Erythroblast (primary cell): ENCODE data around the gene ARRDC1.
"Not testable (repeated sequence)": the region's sequence is repeated elsewhere in the genome, so short reads cannot be mapped to it uniquely, and the experiment has no call there.

ENCODE experiments used
- DNase-seq, 2 experiments: peaks; one replicate each; lab custom pipeline; 2025; lab: John Stamatoyannopoulos, UW
- GATA1 ChIP-seq: IDR thresholded peaks from 2 replicates; pipeline ENCODE4 v1.6.1; 2011; ENCODE audit warnings: low read depth, mild to moderate bottlenecking, control low read depth, low read length, moderate library complexity
- POLR2A ChIP-seq: IDR thresholded peaks from 2 replicates; pipeline ENCODE4 v1.6.1; 2011; ENCODE audit warnings: mild to moderate bottlenecking, low read length

ARRDC1 gene

GRCh38 chr9:137592767-137593166, 12.7 kb upstream of the ARRDC1 start:
- no peak for TF ChIP-seq POLR2A
- TF ChIP-seq GATA1: no peak
- no peak for DNase-seq

GRCh38 chr9:137593176-137593575, 12.3 kb upstream of the ARRDC1 start:
- no peak for DNase-seq
- TF ChIP-seq GATA1: no peak

GRCh38 chr9:137596577-137596976, 8.9 kb upstream of the ARRDC1 start:
- not testable (repeated sequence) for DNase-seq

DNA sequence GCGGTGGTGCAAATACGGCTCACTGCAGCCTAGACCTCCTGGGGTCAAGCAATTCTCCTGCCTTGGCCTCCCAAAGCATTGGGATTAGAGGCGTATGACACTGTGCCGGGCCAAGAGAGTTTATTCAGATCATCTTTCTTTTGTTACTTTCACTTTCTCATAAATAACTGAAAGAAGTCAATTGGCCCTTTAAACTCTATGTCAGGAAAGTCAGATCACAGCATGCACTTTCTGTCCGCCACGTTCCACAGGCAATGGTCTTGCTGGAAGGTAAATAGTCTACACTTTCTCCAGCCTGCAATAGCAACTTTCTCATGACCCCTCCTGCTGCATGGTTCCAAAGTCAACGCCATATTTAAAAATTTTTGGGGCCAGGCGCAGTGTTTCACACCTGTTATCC, 6.5 kb upstream of the ARRDC1 start:
- TF ChIP-seq POLR2A (no peak), GATA1 (no peak)
- no peak for DNase-seq

DNA sequence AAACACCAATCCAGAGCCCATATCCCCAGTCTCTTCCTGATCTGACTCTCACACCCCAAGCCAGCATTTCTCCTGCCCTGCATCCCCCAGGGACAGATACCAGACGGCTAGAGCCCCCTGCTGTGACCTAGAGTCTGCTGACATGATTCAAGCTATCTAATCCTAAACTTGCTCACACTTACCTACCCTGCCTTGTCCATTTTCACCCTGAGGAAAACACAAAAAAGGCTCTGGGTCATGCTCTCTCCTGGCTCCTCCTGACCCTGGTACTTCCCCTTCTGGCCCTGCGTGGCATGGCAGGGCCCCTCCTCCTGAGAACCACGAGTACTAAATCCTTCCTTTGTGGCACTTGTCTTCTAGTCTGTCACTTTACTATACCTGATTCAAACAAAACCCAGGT, 2.8 kb upstream of the ARRDC1 start:
- TF ChIP-seq GATA1 (no peak), POLR2A (no peak)
- DNase-seq: no peak

DNA sequence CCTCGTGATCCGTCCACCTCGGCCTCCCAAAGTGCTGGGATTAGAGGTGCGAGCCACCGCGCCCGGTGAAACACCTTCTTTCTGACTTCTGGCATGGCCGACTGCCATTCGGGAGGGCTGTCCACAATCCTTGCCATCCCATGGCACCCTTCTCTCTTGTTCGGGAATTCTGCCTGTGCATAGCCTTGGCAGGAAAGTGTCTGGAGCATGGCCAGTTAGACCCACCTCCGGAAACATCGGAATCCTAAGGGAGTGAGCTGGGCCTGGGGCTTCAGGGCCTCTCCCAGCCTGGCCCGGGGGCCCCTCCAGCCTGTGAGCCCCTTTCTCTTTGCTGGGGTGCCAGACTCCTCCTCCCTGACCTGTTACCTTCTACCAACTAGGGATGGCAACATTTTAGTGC, 1.6 kb upstream of the ARRDC1 start:
- no peak for TF ChIP-seq POLR2A
- no peak for TF ChIP-seq GATA1
- DNase-seq: no peak

- TF ChIP-seq POLR2A: no peak
- TF ChIP-seq GATA1: no peak
- no peak for DNase-seq
Observed at GRCh38 chr9:137604345-137605086, 970 bp upstream of the ARRDC1 start.

- no peak for DNase-seq
- TF ChIP-seq GATA1 (no peak), POLR2A (no peak)
Observed at GRCh38 chr9:137606005-137606621, 627 bp downstream of the ARRDC1 start.

GRCh38 chr9:137606734-137607138, 1.2 kb downstream of the ARRDC1 start:
- TF ChIP-seq POLR2A (no peak), GATA1 (no peak)

GRCh38 chr9:137607141-137607857, 1.8 kb downstream of the ARRDC1 start:
- TF ChIP-seq POLR2A (no peak), GATA1 (no peak)
- no peak for DNase-seq

More at GRCh38 chr9:137606734-137607138, 1.2 kb downstream of the ARRDC1 start:
- DNase-seq: no peak

- no peak for TF ChIP-seq POLR2A
- no peak for TF ChIP-seq GATA1
- DNase-seq: no peak
Observed at GRCh38 chr9:137610944-137611343, 5.5 kb downstream of the ARRDC1 start.

DNA sequence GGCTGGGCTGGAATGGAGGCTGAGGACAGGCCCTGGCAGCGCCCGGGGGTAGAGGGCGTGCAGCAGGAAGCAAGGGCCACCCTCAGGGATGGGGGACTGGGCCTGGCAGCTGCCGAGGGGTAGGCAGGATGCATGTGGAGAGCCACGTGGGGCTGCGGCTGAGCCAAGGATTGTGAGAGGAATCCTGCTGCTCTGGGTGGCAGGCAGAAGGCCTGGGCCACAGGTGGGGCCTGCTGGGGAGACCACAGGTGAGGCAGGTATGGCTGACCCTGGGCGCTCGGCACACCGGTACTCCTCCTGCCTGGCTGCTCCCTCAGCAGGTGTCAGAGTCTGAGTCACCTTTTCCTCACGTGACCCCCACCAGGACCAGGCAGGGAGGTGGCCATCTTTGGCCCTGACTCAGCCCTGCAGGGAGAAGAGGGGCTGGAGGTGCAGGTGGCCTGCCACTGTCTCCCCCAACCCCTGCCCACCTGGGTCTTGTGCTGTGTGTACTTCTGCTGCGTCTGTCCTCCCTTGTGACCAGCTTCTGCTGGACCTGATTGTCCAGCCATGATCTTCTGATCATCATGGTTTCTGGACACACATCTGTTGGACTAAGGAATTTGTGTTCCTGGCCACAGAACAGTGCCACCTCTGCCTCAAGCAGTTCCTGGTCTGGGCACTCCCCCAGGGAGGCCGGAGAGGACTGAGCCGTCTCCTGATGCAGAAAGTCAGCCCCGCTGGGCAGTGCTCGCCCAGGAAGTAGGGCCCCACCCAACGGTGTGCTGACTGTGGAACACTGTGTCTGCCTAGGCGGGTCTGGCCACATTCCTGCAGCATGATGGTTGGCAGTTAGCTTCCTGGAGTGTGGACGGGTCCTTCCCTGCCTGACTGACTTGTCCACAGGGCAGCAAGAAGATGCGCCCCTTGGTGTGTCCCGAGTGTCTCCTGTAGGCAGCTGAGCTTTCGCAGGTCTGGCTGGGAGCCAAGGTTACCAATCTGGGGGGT, 6.4 kb downstream of the ARRDC1 start:
- no peak for DNase-seq
- TF ChIP-seq POLR2A: no peak
- no peak for TF ChIP-seq GATA1

- no peak for DNase-seq
- TF ChIP-seq POLR2A: no peak
- no peak for TF ChIP-seq GATA1
Observed at GRCh38 chr9:137612741-137613142, 7.3 kb downstream of the ARRDC1 start.
